Measurements from ENCODE around the gene PKP3.
"Not testable (repeated sequence)": the region's sequence is repeated elsewhere in the genome, so short reads cannot be mapped to it uniquely, and the experiment has no call there.

PKP3 gene

DNA sequence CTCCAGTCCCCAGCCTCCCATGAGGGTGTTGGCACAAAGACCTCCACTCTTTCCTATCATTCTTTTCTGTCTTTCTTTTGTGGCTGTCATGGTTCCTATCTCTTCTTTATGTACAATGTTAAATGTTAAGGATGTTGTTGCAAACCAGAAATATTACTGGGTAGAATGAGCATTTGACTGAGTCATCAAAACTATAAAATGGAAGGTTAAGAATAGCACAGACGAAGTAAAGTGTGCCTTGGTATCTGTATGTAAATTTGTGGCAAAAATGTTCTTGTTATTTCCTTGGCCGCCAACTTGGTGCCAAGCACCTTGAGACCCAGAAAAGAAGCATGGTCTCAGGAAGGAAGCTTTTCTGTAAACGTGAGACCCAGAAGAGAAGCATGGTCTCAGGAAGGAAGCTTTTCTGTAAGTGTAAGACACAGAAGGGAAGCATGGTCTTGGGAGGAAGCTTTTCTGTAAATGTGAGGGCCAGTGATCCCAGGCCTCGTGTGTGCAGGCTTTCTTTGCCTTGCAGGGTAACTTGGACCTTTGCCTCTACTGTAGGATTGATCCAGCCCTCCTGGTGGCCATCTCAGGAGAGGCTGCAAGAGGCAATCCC is 6.7 kb upstream of the PKP3 start:
- no peak overlapping the region for H3K4me3 ChIP-seq (ENCODE audit: low read depth, low read length)
- TF ChIP-seq, protein P1, sequence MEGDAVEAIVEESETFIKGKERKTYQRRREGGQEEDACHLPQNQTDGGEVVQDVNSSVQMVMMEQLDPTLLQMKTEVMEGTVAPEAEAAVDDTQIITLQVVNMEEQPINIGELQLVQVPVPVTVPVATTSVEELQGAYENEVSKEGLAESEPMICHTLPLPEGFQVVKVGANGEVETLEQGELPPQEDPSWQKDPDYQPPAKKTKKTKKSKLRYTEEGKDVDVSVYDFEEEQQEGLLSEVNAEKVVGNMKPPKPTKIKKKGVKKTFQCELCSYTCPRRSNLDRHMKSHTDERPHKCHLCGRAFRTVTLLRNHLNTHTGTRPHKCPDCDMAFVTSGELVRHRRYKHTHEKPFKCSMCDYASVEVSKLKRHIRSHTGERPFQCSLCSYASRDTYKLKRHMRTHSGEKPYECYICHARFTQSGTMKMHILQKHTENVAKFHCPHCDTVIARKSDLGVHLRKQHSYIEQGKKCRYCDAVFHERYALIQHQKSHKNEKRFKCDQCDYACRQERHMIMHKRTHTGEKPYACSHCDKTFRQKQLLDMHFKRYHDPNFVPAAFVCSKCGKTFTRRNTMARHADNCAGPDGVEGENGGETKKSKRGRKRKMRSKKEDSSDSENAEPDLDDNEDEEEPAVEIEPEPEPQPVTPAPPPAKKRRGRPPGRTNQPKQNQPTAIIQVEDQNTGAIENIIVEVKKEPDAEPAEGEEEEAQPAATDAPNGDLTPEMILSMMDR (IDR thresholded peaks at IDR 0.05; ENCODE audit: borderline replicate concordance, insufficient read depth, low read depth, low read length): no peak

DNA sequence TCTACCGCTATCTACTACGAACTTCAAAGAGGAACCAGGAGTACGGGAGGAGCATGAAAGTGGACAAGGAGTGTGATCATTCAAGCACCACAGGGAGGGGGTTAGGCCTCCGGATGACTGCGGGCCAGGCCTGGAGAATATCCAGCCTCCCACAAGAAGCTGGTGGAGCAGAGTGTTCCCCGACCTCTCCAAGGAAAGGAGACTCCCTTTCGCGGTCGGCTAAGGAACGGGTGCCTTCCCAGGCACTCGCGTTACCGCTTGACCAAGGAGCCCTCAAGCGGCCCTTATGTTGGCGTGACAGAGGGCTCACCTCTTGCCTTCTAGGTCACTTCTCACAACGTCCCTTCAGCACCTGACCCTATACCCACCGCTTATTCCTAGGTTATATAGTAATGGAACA is 4.6 kb upstream of the PKP3 start:
- H3K4me3 ChIP-seq (ENCODE audit: low read depth, low read length): not testable (repeated sequence)

DNA sequence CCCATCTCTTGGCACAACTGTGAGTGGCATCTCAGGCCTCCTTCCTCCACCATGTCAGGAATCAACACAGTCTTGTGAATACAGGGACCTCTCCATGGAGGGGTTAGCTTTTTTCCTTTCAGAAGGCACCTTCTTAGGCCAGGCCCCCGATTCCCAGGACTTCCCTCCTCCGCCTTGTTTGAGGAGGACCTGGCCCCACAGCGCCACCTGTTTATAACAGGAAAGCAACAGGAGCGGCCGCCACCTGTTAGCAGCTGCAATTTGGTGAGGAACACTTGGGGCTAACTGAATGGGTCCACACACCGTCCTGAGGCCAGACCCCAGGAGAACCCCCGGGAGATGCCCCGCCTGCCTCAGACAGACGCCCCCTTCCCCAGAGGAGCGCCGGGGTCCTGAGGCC is 3.8 kb upstream of the PKP3 start:
- no peak overlapping the region for H3K4me3 ChIP-seq (ENCODE audit: low read depth, low read length)
- TF ChIP-seq, protein P1 (IDR thresholded peaks at IDR 0.05; ENCODE audit: borderline replicate concordance, insufficient read depth, low read depth, low read length): no peak

DNA sequence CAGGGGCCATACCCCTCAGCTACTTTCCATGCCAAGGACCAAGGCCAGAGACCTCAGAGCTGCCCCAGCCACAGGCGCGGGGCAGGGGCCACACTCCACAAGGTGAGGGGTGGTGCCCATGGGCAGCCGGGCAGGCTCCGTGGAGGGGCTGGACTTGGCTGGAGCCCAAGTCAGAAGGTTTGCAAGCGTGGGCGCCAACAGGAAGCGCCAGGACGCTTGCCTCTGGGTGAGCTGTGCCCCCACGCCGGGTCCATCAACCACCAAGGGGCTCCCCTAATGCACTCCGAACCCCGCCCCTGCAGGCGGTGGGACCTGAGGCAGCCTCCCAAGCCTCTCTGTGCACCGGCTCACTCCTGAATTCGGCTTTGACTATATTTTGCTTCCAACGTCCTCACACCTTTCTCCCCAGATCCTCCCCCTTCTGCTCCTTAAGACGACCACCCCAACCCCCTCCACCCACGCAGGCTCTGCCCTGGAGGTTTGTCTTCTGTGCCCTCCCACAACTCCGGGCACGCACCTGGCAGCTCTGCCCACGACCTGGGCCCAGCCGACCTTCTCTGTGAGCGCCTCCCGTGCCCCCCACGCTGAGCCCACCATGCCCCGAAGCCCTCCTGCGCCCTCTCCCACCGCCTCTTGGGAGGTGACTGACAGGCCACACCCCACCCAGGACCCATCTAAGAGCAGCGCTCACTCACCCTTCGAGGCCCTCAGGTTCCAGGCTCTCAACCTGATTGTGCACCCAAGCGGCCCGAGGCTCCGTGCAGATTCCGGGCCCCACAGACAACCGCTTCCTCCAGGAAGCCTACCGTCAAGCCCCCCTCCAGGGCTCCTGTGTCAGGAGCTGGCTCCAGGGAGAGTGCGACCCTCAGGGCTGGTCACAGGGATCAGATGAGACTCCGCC is 2.6 kb upstream of the PKP3 start:
- TF ChIP-seq, protein P1 (IDR thresholded peaks at IDR 0.05; ENCODE audit: borderline replicate concordance, insufficient read depth, low read depth, low read length): no peak
- no peak overlapping the region for H3K4me3 ChIP-seq (ENCODE audit: low read depth, low read length)

DNA sequence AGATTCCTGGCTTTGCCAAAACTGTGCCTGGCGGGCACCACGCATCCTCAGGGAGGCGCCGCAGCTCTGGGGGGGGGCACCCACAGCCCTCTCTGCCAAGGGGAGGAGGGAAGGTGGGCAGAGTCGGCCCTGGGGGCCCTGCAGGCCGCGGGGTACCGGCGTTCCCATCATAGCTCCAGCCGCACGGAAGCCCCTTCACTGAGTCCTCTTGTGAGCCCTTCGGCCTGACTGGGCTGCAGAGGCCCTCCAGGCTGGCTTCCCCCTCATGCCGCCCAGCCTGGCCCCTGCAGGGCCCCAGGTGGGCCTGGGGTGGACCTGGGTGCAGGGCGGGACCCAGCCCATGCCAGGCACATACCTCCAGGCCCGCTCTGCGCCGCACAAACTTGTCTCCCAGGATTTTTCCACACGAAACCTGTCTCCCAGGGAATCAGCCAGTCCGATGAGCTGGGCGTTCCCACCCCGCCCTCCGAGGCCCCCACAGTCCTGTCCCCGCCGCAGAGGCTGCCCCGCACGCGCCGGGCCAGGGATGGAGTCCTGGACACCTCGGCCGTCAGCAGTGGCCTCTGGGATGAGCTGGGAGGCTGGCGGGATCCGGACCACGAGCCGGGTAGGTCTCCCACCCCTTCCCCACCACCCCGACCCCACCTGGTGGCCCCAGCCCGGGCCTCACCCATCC is 1.8 kb upstream of the PKP3 start:
- TF ChIP-seq, protein P1 (IDR thresholded peaks at IDR 0.05; ENCODE audit: borderline replicate concordance, insufficient read depth, low read depth, low read length): no peak
- no peak overlapping the region for H3K4me3 ChIP-seq (ENCODE audit: low read depth, low read length)

DNA sequence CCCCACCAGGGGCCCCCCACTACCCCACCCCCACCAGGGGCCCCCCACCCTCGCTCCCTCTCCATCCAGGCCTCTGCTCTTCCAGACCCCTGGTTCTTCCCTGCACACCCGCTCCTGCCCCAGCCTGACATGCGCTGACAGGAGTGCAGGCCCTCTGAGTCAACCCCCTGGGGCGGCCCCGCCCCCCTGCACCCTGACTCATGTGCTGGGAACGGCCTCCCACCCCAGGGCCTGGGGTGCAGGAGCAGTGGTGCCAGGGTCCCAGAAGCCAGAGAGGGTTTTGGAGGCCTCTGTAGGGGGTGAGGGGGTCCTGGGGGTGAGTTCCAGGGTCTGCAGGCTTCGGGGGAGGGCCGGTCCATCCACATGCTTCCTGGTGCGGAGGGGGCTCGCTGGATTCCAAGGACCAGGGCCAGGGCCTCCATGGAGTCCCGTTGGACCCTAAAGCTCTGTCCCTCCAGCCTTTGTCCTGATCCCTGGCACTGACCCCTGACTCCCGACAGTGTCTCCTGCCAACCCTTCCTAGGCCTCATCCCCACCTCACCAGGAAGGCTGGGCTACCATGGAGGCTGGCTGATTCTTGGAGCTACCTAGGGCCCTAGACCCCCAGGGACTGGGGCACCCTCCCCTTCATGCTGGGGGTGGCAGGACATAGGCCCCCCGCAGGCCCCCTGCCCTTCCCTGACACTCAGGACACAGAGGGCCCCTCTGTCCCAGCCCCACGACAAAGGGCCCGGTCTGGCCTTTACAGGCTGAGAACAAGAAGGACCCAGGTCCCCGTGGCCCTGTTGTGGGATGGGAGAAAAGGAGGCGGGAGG is 583 bp upstream of the PKP3 start:
- TF ChIP-seq, protein P1 (IDR thresholded peaks at IDR 0.05; ENCODE audit: borderline replicate concordance, insufficient read depth, low read depth, low read length): no peak
- no peak overlapping the region for H3K4me3 ChIP-seq (ENCODE audit: low read depth, low read length)
